ENCODE data around the gene NEDD4.
"Not testable (repeated sequence)": the region's sequence is repeated elsewhere in the genome, so short reads cannot be mapped to it uniquely, and the experiment has no call there.

The NEDD4 gene

DNA sequence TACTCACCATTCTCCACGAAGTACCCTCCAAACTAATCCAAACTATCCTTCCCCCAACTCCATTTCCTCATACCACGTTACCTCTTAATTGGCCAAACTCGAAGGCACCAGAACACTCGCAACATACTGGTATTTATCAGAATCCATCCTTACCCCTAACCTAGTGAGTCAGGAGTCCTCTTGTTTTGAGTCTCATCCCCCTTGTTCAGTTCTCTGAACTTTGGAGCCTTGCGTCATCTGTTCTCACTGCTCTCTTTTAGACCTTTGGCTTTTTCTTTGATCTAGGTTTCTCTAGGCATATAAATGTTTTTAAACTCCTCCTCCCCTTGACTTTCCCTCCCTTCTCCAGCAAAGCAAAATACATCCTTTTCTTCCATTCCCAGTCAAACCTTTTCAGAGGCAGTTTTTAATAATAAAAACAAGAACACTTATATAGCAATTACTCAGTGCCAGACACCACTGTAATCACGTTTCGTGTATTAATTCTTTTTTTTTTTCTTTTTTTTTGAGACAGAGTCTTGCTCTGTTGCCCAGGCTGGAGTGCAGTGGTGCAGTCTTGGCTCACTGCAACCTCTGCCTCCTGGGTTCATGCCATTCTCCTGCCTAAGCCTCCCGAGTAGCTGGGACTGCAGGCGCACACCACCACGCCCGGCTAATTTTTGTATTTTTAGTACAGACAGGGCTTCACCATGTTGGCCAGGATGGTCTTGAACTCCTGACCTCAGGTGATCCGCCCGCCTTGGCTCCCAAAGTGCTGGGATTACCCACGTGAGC lies 40.7 kb downstream of the NEDD4 start:
- not testable (repeated sequence) for DNase-seq

GRCh38 chr15:55944606-55945005 lies 48.8 kb downstream of the NEDD4 start:
- DNase-seq, result not testable (repeated sequence)

GRCh38 chr15:55942332-55942731 lies 51.1 kb downstream of the NEDD4 start:
- no peak for DNase-seq

GRCh38 chr15:55937040-55937439 lies 56.4 kb downstream of the NEDD4 start:
- no peak for DNase-seq

DNA sequence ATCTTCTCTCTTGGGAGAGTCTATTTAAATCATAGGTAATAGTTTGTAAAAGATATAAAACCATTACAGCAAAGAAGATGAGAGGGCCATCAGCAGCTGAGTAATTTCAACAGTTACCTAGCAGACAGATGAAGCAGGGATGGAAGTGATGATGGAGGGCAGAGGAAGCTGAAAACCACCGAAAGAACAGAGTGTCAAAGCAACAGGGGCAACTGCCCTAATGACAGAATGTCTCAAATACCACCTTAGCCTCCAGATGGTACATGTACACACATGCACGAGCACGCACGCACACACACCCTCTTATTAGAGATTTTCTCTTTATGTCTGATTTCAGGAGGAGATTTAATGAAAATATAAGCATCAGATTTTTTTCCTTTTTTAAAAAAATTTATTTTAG lies 64.5 kb downstream of the NEDD4 start:
- DNase-seq, result no peak

DNA sequence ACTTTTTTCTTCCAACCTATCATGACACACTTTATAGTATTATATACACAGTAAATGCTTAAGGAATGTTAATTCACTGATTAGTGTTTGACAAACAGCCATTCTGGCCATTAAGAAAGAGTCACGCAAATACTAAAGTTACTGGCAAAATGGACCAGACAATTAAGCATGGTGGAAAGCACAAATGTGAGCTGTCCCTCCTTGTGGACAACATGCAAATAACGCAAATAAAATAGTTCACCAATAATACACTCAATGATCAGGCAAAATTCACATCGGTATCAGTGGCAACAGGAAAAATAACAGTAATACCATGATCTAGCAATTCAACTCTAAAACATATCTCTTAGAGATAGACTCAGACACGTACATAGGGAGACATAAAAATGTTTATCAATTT lies 71.7 kb downstream of the NEDD4 start:
- no peak for DNase-seq

DNA sequence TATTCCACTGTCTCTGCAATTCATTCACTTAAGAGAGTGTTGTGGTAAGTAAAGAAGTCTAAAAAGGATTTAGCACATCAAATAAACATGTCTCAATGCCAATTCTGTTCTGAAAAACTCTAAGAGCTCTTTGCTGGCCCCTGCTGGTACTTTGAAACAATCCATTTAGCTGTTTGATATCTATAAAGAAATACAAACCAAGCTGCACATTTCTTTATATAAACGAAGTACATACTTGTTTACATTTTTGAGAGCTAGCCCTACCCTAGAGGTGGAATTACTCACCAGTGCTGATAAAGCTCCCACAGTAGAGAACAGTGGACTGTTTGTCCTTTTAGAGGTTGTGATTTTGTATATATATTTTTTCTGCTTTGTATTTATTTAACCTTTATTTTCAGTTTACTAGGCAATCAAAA lies 75.5 kb downstream of the NEDD4 start:
- no peak for DNase-seq

GRCh38 chr15:55916666-55917409 lies 76.6 kb downstream of the NEDD4 start:
- no peak for DNase-seq

DNA sequence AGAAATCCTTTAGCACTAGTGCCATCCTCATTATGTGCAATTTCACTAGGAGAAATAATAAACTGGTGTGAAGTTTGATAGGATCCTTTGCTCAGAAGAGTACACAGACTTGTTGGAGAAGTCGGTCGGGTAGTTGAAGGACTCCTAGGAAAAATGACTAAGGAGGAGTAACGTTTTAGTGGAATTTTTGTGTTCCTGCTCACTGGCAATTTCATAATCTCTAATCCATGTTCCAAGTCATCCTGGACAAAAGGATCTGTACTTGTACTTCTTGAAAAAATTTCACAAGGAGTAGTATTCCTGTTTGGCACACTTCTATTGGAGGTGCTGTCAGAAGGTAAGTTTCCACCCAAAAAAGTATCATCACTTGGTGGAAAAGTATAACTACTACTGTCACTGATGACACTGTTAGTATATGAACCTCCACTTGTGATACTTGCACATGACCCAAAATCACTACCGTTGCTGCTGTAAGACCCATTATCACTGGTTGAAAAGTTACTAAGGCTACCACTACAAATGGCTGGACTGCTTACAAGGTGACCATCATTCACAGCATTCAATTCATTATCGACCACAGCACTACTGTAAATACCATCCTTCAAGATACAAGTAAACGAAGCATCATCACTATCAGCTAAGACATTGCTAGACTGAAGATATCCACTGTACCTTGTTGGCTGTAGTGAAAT lies 77.4 kb downstream of the NEDD4 start:
- no peak for DNase-seq

DNA sequence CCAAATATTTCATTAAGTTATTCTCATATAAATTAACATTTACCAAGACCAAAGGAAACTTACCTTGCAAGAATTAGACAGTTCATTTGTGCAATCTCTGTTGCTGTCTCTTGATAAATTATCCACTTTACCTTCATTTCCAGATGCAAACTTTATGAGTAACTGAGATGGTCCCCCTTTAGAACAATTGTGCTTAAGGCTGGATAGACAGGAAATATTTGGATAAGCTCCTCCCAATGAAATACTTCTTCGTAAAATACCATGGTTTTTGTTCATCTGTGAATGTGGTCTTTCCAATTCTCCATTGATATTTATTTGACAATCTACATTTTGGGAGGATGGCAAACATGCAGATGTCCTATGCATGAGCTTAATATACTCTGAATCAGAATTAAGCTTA lies 78.2 kb downstream of the NEDD4 start:
- no peak for DNase-seq

- DNase-seq, result no peak
These were observed 79.0 kb downstream of the NEDD4 start for GRCh38 chr15:55914446-55914845.

- no peak for DNase-seq
These were observed 80.4 kb downstream of the NEDD4 start for GRCh38 chr15:55912982-55913381.

DNA sequence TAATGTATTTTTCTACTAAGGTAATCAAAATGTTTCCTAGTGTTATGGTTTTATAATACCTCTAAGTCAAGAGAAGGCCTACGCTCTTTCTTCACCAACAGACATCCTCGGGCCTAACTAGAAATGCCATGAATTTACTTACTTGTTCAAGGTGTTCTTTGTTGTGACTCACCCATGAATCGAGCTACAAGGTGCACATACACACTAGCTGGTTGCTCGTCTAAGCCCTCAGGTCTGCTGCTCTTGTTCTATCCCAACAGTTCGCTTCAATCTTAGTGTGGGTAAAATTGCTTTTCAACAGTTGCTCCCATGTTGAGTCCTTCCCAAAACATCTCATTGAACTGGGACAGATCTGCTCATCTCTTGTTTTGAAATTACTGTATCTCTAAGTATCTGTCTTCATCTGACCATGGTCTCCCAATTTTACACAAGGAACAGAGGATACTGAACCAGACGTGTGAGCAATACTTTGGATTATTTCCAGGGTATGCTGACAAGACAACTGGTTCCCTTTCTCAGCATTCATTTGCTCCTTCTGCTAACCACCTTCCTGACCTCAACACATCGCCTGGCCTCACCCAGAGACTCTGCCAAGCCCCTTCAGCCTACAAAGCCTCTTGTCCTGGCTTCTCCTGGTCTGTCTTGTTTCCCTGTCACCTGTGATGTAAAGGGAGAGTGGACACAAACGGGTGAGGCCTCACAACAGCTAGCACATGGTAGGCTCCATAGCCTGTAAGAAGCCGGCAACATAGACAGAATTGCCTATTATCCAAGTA lies 84.2 kb downstream of the NEDD4 start:
- DNase-seq, result no peak

DNA sequence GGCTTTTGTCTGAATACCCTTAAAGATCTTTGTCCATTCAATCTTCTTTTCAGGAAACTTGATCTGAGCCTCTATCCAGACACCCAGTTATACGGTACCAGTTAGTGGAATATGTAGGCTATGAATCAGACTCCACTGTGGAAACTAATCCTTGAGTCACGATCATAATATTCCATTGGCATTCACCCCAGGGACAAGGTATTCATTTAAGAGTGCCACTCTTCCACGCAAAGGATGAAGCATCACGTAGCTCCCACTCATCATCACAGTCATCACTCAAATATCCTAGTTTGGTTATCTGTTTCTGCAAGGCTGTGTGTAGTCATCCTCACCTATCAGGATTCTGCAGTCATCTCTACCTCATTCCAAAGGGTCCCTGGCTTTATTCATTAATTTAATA lies 85.6 kb downstream of the NEDD4 start:
- DNase-seq, result no peak

- DNase-seq, result no peak
These were observed 90.4 kb downstream of the NEDD4 start for GRCh38 chr15:55902981-55903380.

GRCh38 chr15:55900019-55900418 lies 93.4 kb downstream of the NEDD4 start:
- DNase-seq, result no peak

DNA sequence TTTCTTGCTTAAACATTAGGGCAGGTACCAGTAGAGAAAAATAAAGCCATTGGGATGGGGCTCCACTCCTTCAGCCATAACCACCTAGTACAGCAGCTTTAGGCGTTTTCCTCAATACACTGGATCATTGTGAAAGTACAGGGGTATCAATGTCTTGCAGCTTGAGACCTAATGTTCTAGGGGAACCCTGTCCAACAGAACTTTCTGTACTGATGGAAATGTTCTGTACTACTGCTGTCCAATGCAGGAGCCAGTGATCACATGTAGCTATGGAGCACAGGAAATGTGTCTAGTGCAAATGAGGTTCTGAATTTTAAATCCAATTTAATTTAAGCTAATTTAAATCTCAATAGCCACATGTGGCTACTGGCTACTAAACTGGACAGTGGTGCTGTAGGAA lies 93.9 kb downstream of the NEDD4 start:
- no peak for DNase-seq

GRCh38 chr15:55897560-55898336 lies 95.7 kb downstream of the NEDD4 start:
- peak; percentile 45 for DNase-seq

- DNase-seq, result no peak
These were observed 98.9 kb downstream of the NEDD4 start for GRCh38 chr15:55894399-55894965.

GRCh38 chr15:55893852-55894251 lies 99.6 kb downstream of the NEDD4 start:
- DNase-seq, result no peak

GRCh38 chr15:55891196-55891595 lies 102.2 kb downstream of the NEDD4 start:
- no peak for DNase-seq

DNA sequence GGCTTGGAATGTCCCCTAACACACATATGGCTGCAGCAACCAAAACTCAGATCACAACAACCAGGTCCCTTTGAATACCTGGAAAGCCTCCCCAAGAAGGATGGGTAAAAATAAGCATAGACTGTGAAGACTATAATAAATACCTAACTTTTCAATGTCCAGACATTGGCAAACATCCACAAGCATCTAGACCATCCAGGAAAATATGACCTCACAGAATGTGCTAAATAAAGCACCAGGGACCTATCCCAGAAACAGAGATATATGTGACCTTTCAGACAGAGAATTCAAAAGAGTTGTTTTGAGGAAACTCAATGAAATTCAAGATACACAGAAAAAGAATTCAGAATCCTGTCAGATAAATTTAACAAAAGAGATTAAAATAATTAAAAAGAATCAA lies 109.2 kb downstream of the NEDD4 start:
- no peak for DNase-seq

All from femur (tissue), 1 donor.